SK-N-SH (cell line): ENCODE measurements around the gene WDR7. TPM values are rescaled to one million over a fixed set of nuclear protein-coding genes. Genes with fewer than 3 reads are reported as not detected.

Source experiments
- CTCF ChIA-PET: fragments of 300-600, 350-600 bp; formaldehyde crosslinking; extraction: SDS; loops from one replicate; lab custom pipeline; 2021; lab: Yijun Ruan, JAX
- POLR2A ChIA-PET: fragments of 350-600 bp; sonication (Branson Sonifier 250); formaldehyde crosslinking; extraction: SDS; loops from one replicate; lab custom pipeline; 2020; ENCODE audit warnings: antibody characterized with exemption, inconsistent platforms; lab: Yijun Ruan, JAX
- DNase-seq: peaks from one replicate; pipeline ENCODE4 v3.0.0; 2012
- H2AFZ ChIP-seq: fragments of 200-600 bp; sonication (generic); 2 replicates; pipeline ENCODE4 v1.8.1; 2016; ENCODE audit warnings: antibody characterized with exemption, mild to moderate bottlenecking, low read depth
- H3F3A ChIP-seq: fragments of 200-600 bp; sonication (generic); replicated peaks from 2 replicates; pipeline ENCODE3; 2016; ENCODE audit warnings: antibody characterized with exemption, mild to moderate bottlenecking; ENCODE audit not compliant: insufficient read depth
- H3K27ac ChIP-seq, 2 experiments: fragments of 200-500 bp in 1 of 2; fragments of 200-600 bp in 1 of 2; sonication (Bioruptor generic) in 1 of 2; sonication (generic), shearing (Covaris generic) in 1 of 2; 2 replicates each; pipeline versions ENCODE4 v1.5.1 to v1.6.1; 2014 to 2016; ENCODE audit warnings: low read depth in 2 of 2, inconsistent platforms in 1 of 2, low read length in 1 of 2, mild to moderate bottlenecking in 1 of 2, mixed read lengths in 1 of 2
- H3K27me3 ChIP-seq: fragments of 200-600 bp; sonication (generic), shearing (Covaris generic); 2 replicates; pipeline ENCODE4 v1.6.1; 2016; ENCODE audit warnings: mixed run types; ENCODE audit not compliant: insufficient read depth
- H3K36me3 ChIP-seq, 2 experiments: fragments of 200-500 bp in 1 of 2; fragments of 200-600 bp in 1 of 2; sonication (Bioruptor generic) in 1 of 2; sonication (generic) in 1 of 2; replicated peaks in 1 of 2; 2 replicates each; pipeline versions ENCODE3 to v1.5.1; 2014 to 2016; ENCODE audit warnings: low read length in 1 of 2, mild to moderate bottlenecking in 1 of 2; ENCODE audit not compliant: insufficient read depth in 2 of 2, control insufficient read depth in 1 of 2
- H3K4me1 ChIP-seq, 2 experiments: fragments of 200-500 bp in 1 of 2; fragments of 200-600 bp in 1 of 2; sonication (Bioruptor generic) in 1 of 2; sonication (generic), shearing (Covaris generic) in 1 of 2; 2 replicates each; pipeline versions ENCODE4 v1.5.1 to v1.6.1; 2014 to 2016; ENCODE audit warnings: low read depth in 1 of 2, low read length in 1 of 2, mixed run types in 1 of 2; ENCODE audit not compliant: insufficient read depth in 2 of 2, control insufficient read depth in 1 of 2
- H3K4me2 ChIP-seq: fragments of 200-600 bp; sonication (generic), shearing (Covaris generic); 2 replicates; pipeline ENCODE4 v1.6.1; 2017; ENCODE audit warnings: mixed run types
- H3K4me3 ChIP-seq, 2 experiments: fragments of 200-500 bp in 1 of 2; fragments of 200-600 bp in 1 of 2; sonication (Bioruptor generic) in 1 of 2; sonication (generic), shearing (Covaris generic) in 1 of 2; 2 replicates each; pipeline versions ENCODE4 v1.5.1 to v1.8.1; 2014 to 2016; ENCODE audit warnings: low read depth in 2 of 2, inconsistent platforms in 1 of 2, low read length in 1 of 2, mild to moderate bottlenecking in 1 of 2, mixed read lengths in 1 of 2, moderate library complexity in 1 of 2
- H3K79me2 ChIP-seq: fragments of 200-600 bp; sonication (generic); 2 replicates; pipeline ENCODE4 v1.8.1; 2017; ENCODE audit warnings: mild to moderate bottlenecking; ENCODE audit not compliant: insufficient read depth
- H3K9ac ChIP-seq: fragments of 200-600 bp; sonication (generic); 2 replicates; pipeline ENCODE4 v1.6.1; 2017; ENCODE audit warnings: mixed run types
- H3K9me2 ChIP-seq: fragments of 200-600 bp; sonication (generic); 2 replicates; pipeline ENCODE4 v1.6.1; 2017; ENCODE audit warnings: mixed run types
- H3K9me3 ChIP-seq: fragments of 200-600 bp; sonication (generic); 2 replicates; pipeline ENCODE4 v1.6.1; 2017; ENCODE audit warnings: mixed run types, mild to moderate bottlenecking, moderate library complexity
- H4K20me1 ChIP-seq: fragments of 200-600 bp; sonication (generic); 2 replicates; pipeline ENCODE4 v1.6.1; 2017; ENCODE audit warnings: mild to moderate bottlenecking, mixed run types; ENCODE audit not compliant: insufficient read depth
- CHD2 ChIP-seq: fragments of 150-350 bp; IDR thresholded peaks from 2 replicates; pipeline ENCODE4 v1.6.1; 2018; ENCODE audit warnings: low read length; ENCODE audit not compliant: partially characterized antibody
- FOSL2 ChIP-seq: IDR thresholded peaks from 2 replicates; pipeline ENCODE4 v1.4.0; 2012; ENCODE audit warnings: low read depth, mild to moderate bottlenecking, moderate library complexity, borderline replicate concordance
- GABPA ChIP-seq: IDR thresholded peaks from 2 replicates; pipeline ENCODE4 v1.4.0; 2012; ENCODE audit warnings: low read depth, mild to moderate bottlenecking
- GATA2 ChIP-seq: sonication (generic); formaldehyde crosslinking; IDR thresholded peaks from 2 replicates; pipeline ENCODE4 v1.5.0; 2020; ENCODE audit warnings: mild to moderate bottlenecking, missing genetic modification reagents
- JUND ChIP-seq: IDR thresholded peaks from 2 replicates; pipeline ENCODE4 v1.4.0; 2012
- POLR2AphosphoS5 ChIP-seq: IDR thresholded peaks from 2 replicates; pipeline ENCODE4 v1.6.1; 2012; ENCODE audit warnings: low read depth, low read length
- RCOR1 ChIP-seq: fragments of 150-350 bp; IDR thresholded peaks from 2 replicates; pipeline ENCODE4 v1.6.1; 2017; ENCODE audit warnings: antibody characterized with exemption, low read length
- REST ChIP-seq: IDR thresholded peaks from 2 replicates; pipeline ENCODE4 v1.6.1; 2012; ENCODE audit warnings: mild to moderate bottlenecking, low read depth, low read length, moderate library complexity
- RFX5 ChIP-seq: IDR thresholded peaks from 2 replicates; pipeline ENCODE4 v1.6.1; 2012; ENCODE audit warnings: mild to moderate bottlenecking, improper control_type of control experiment, low read length
- USF2 ChIP-seq: fragments of 150-350 bp; IDR thresholded peaks from 2 replicates; pipeline ENCODE4 v1.6.1; 2017; ENCODE audit warnings: antibody characterized with exemption, low read length, low read depth, borderline replicate concordance
- ZBTB33 ChIP-seq: IDR thresholded peaks from 2 replicates; pipeline ENCODE4 v1.4.0; 2012; ENCODE audit warnings: low read depth, borderline replicate concordance
- WGBS: methylation state at CpG from one replicate; pipeline ENCODE4 v1.1.6; 2017; ENCODE audit warnings: low lambda C conversion rate; 5-methylcytosine and 5-hydroxymethylcytosine counted together
- polyA plus RNA-seq, 3 experiments: library from polyadenylated mRNA; depleted of rRNA; stranded (reverse); fragments of >200 nt; gene quantifications; 2 replicates each; pipeline ENCODE4 v1.2.3, GENCODE V29; 2012

WDR7 gene
- polyA plus RNA-seq, 1 of the 3 experiments (the other 2 are of a cell fraction), result 4.1 TPM

- ChIA-PET POLR2A (no interaction called here), CTCF (interaction anchor here (0.8 kb wide), 1 partner anchor 38 kb away, joined by 3 read pairs; no protein-coding TSS in a partner anchor)
- Histone ChIP-seq H3K4me2 (no peak overlapping the region), H3K27me3 (no peaks in the 10 kb centered on the region), H3F3A (peaks cover 5% of the 10 kb centered on the region), H3K36me3 (no peaks in the 10 kb centered on the region), H3K9me2 (no peaks in the 10 kb centered on the region), H3K9ac (no peak overlapping the region), H3K4me1 (peaks cover 0 to 4% of the 10 kb centered on the region in 2 experiments; a peak in 2 of 4 replicates), H4K20me1 (no peaks in the 10 kb centered on the region), H3K9me3 (0 out of 2 replicates have a peak, but pooled peaks cover 7% of the 10 kb centered on the region), H3K27ac (no peak overlapping the region), H2AFZ (no peak overlapping the region), H3K79me2 (no peaks in the 10 kb centered on the region), H3K4me3 (no peak overlapping the region)
- DNase-seq, result no peak
- TF ChIP-seq REST, result no peak
- TF ChIP-seq RFX5, result no peak
- no peak for TF ChIP-seq GATA2 (CRISPR knock-in tag)
- no peak for TF ChIP-seq ZBTB33
- no peak for TF ChIP-seq CHD2
- no peak for TF ChIP-seq GABPA
- TF ChIP-seq FOSL2, result no peak
- no peak for TF ChIP-seq POLR2AphosphoS5
- no peak for TF ChIP-seq JUND
- no peak for TF ChIP-seq USF2
- no peak for TF ChIP-seq RCOR1
- WGBS, result 83% methylated on average over 5 of the region's 5 CpGs
These were observed 153.2 kb downstream of the WDR7 start for GRCh38 chr18:56804395-56804794.
